ENCODE results near the gene CCR5.

CCR5 gene

DNA sequence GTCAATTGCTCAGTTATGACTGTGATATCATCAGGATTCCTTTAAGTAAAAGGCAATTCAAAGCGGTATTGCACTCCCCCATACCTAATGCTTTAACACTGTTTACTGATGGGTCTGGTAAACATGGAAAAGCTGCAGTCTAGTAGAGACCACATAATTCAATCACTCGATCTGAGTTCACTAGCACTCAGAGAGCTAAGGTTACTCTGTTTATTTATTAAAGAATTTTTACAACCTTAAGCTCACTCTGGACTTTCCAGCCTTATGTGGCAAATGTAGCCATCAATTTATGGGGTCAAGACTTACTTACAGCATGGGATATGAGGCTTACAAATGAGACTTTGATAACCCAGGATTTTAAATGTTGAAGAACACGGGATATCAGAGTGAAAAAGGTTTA is 35.2 kb upstream of the CCR5 start:
- in situ Hi-C loops (cut with MboI; ENCODE audit: low sequenced_read_pairs, unreplicated experiment), result no loop called here
- TF ChIP-seq, protein P1, sequence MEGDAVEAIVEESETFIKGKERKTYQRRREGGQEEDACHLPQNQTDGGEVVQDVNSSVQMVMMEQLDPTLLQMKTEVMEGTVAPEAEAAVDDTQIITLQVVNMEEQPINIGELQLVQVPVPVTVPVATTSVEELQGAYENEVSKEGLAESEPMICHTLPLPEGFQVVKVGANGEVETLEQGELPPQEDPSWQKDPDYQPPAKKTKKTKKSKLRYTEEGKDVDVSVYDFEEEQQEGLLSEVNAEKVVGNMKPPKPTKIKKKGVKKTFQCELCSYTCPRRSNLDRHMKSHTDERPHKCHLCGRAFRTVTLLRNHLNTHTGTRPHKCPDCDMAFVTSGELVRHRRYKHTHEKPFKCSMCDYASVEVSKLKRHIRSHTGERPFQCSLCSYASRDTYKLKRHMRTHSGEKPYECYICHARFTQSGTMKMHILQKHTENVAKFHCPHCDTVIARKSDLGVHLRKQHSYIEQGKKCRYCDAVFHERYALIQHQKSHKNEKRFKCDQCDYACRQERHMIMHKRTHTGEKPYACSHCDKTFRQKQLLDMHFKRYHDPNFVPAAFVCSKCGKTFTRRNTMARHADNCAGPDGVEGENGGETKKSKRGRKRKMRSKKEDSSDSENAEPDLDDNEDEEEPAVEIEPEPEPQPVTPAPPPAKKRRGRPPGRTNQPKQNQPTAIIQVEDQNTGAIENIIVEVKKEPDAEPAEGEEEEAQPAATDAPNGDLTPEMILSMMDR (IDR thresholded peaks at IDR 0.05; ENCODE audit: borderline replicate concordance, control extremely low read depth, extremely low read depth, insufficient read depth, missing control alignments), result no peak
- no peak for DNase-seq (ENCODE audit: low spot score)

DNA sequence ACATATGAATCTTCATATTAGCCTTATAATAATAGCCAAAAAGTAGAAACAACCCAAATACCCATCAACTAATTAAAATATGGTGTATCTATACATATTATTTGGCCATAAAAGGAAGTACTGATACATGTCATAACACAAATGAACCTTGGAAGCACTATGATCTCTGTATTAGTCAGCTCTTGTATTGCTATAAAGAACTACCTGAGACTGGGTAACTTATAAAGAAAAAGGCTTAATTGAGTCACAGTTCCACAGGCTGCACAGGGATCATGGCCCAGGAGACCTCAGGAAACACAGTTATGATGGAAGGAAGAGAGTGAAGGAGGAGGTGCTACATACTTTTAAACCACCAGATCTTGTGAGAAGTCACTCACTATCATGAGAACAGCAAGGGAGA is 32.8 kb upstream of the CCR5 start:
- in situ Hi-C loops (cut with MboI; ENCODE audit: low sequenced_read_pairs, unreplicated experiment), result no loop called here
- TF ChIP-seq, protein P1 (IDR thresholded peaks at IDR 0.05; ENCODE audit: borderline replicate concordance, control extremely low read depth, extremely low read depth, insufficient read depth, missing control alignments), result no peak

DNA sequence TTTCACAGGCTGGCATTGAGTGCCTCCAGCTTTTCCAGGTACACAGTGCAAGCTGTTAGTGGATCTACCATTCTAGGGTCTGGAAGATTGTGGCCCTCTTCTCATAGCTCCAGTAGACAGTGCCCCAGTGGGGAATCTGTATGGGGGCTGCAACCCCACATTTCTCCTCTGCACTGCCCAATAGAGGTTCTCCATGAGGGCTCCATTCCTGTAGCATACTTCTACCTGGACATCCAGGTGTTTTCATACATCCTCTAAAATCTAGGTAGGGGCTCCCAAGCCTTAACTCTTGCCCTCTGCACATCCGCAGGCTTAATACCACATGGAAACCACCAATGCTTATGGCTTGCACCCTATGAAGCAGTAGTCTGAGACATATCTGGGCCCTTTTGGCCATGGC is 31.9 kb upstream of the CCR5 start:
- in situ Hi-C loops (cut with MboI; ENCODE audit: low sequenced_read_pairs, unreplicated experiment), result no loop called here
- DNase-seq (ENCODE audit: low spot score), result no peak
- TF ChIP-seq, protein P1 (IDR thresholded peaks at IDR 0.05; ENCODE audit: borderline replicate concordance, control extremely low read depth, extremely low read depth, insufficient read depth, missing control alignments), result no peak

More for the DNA sequence above, 32.8 kb upstream of the CCR5 start:
- DNase-seq (ENCODE audit: low spot score), result no peak

DNA sequence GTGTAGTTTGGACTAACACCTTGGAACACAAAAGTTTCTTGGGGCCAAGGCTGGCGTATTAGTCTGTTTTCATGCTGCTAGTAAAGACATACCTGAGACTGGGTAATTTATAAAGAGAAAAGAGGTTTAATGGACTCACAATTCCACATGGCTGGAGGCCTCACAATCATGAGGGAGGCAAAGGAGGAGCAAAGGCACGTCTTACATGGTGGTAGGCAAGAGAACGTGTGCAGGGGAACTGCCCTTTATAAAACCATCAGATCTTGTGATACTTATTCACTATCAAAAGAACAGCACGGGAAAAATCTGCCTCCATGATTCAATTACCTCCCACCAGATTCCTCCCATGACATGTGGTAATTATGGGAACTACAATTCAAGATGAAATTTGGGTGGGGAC is 26.3 kb upstream of the CCR5 start:
- TF ChIP-seq, protein P1 (IDR thresholded peaks at IDR 0.05; ENCODE audit: borderline replicate concordance, control extremely low read depth, extremely low read depth, insufficient read depth, missing control alignments), result no peak
- no peak for DNase-seq (ENCODE audit: low spot score)
- in situ Hi-C loops (cut with MboI; ENCODE audit: low sequenced_read_pairs, unreplicated experiment), result no loop called here

DNA sequence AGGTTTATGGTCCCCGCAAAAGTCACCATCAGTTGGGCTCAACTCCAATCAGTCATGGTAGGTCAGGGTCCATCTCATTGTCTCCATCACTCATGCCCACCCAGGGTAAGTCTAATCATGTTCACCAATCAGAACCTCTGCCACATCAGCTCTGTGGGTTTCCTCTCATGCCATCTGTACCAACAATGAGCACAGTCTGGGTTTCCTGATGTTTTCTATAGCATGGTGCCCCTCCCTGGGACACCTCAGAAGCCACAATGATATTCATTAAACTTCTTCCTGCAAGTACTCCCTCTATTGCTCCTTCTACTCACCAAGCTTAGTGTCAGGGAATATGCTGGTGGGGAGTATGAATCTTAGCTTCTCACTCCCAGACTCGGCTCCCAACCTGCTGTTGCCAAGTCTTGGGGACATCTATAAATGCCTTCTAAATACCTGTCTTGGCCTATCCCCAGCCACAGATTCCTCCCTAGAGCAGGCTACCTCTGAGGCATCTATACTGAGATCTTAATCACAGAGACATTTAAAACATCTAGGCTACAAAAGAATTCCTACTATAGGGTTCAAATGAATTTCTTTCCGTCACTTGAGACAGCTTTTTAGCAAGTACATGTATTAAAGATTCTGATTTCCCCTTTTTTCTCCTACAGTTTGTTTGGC is 21.8 kb upstream of the CCR5 start:
- TF ChIP-seq, protein P1 (IDR thresholded peaks at IDR 0.05; ENCODE audit: borderline replicate concordance, control extremely low read depth, extremely low read depth, insufficient read depth, missing control alignments), result no peak
- in situ Hi-C loops (cut with MboI; ENCODE audit: low sequenced_read_pairs, unreplicated experiment), result no loop called here

DNA sequence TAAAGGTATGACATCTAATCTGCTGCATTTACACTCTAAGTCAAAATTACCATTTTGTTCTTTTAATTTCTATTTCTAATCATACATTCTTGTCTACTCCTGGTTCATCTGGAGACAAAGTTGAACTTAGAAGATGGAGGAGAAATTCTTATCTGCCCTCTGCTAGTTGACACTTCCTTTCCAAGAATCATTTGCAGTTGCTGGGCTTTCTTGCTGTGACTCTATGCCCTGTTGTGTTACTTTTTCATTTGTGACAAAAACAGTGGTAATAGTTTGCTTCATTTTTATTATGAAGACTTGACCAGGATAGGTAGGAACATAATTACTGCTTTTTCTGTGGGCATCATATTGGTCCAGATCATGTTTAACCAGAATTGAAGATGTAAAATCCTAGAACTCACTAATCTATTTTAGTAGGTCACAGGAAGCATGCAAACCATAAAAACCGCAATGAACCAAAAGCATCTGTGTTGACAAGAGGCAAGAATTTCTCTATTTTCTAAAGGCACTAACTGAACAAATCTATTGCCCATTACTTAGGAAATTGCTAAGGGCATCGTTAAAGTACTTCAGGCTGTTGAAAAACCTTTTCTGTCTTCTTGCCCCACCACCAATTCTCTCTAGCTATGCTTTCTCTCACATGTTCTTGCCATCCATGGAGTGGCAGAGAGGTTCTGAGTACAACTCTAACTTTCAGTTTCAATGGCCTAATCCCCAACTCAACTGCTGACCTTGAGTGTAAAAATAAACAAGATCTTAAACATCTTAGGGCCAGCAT is 21.1 kb upstream of the CCR5 start:
- TF ChIP-seq, protein P1 (IDR thresholded peaks at IDR 0.05; ENCODE audit: borderline replicate concordance, control extremely low read depth, extremely low read depth, insufficient read depth, missing control alignments), result no peak
- no peak for DNase-seq (ENCODE audit: low spot score)
- in situ Hi-C loops (cut with MboI; ENCODE audit: low sequenced_read_pairs, unreplicated experiment), result no loop called here

More for the DNA sequence above, 21.8 kb upstream of the CCR5 start:
- no peak for DNase-seq (ENCODE audit: low spot score)
